Transverse colon (tissue), 4 donors: ENCODE data around the gene TCFL5. TPM values are rescaled to one million over a fixed set of nuclear protein-coding genes. Genes with fewer than 3 reads are reported as not detected.

Experiments
- DNase-seq: peaks from one replicate; pipeline ENCODE4 v3.0.0-alpha.2; 2019
- H3K27ac ChIP-seq, 4 donors: fragments of 200-600 bp; sonication (generic); 2 replicates each; pipeline ENCODE4 v1.5.1; 2016 to 2018; ENCODE audit warnings: inconsistent platforms in 4 of 4
- H3K27me3 ChIP-seq: fragments of 200-600 bp; sonication (generic); 2 replicates; pipeline ENCODE4 v1.5.1; 2017; ENCODE audit warnings: inconsistent platforms
- H3K36me3 ChIP-seq, 4 donors: fragments of 200-600 bp; sonication (generic); 2 replicates each; pipeline ENCODE4 v1.5.1; 2017 to 2019; ENCODE audit warnings: inconsistent platforms in 4 of 4
- H3K4me1 ChIP-seq, 4 donors: fragments of 200-600 bp; sonication (generic); 2 replicates each; pipeline ENCODE4 v1.5.1; 2017 to 2020; ENCODE audit warnings: inconsistent platforms in 4 of 4
- H3K4me3 ChIP-seq, 4 donors: fragments of 200-600 bp; sonication (generic); 1 replicate in 1 of 4; 2 replicates in 3 of 4; pipeline versions ENCODE4 v1.5.1 to v1.6.1; 2017 to 2019; ENCODE audit warnings: inconsistent platforms in 4 of 4
- H3K9me3 ChIP-seq, 2 donors: fragments of 200-600 bp; sonication (generic); 2 replicates each; pipeline ENCODE4 v1.5.1; 2017 to 2019; ENCODE audit warnings: inconsistent platforms in 2 of 2
- CTCF ChIP-seq, 5 experiments: fragments of 200-600 bp in 3 of 5; fragments of 450-650 bp in 2 of 5; sonication (generic) in 3 of 5; IDR thresholded peaks; 1 replicate in 2 of 5; 2 replicates in 3 of 5; pipeline ENCODE4 v1.5.1; 2016 to 2017; ENCODE audit warnings: antibody characterized with exemption in 5 of 5, inconsistent platforms in 3 of 5, mild to moderate bottlenecking in 2 of 5, moderate library complexity in 1 of 5
- EP300 ChIP-seq: sonication (generic); formaldehyde crosslinking; IDR thresholded peaks from one replicate; pipeline ENCODE4 v1.6.1; 2017; ENCODE audit warnings: antibody characterized with exemption, low read depth
- POLR2A ChIP-seq: fragments of 450-650 bp; IDR thresholded peaks from one replicate; pipeline ENCODE4 v1.6.1; 2016; ENCODE audit warnings: antibody characterized with exemption, mild to moderate bottlenecking, moderate library complexity
- POLR2AphosphoS5 ChIP-seq, 3 donors: sonication (generic); formaldehyde crosslinking; IDR thresholded peaks; one replicate each; pipeline ENCODE4 v1.6.1; 2016; ENCODE audit warnings: antibody characterized with exemption in 3 of 3
- WGBS, 2 donors: methylation state at CpG; one replicate each; pipeline ENCODE4 v1.1.5; 2018; ENCODE audit warnings: low coverage in 1 of 2; 5-methylcytosine and 5-hydroxymethylcytosine counted together
- in situ Hi-C, 4 donors: fragments of 200-750 bp; cut with MboI; loops; one replicate each; pipeline versions ENCODE4 v1.15.0 to v1.15.1; 2017; ENCODE audit warnings: low sequenced_read_pairs in 3 of 4, low pct_ligation_motif_present in 1 of 4, low pct_unique_long_range_greater_than_20kb in 1 of 4
- intact Hi-C: fragments of 100-400 bp; cut with DNase I; formaldehyde crosslinking; loops from one replicate; pipeline ENCODE4 v1.15.1; 2023; ENCODE audit warnings: low total_unique reads
- total RNA-seq, 4 donors: library from RNA; depleted of rRNA; stranded (reverse); fragments of >200 nt; gene quantifications; one replicate each; pipeline ENCODE4 v1.1.0, GENCODE V29; 2016

TCFL5 gene
- total RNA-seq, 4 donors from 2014 or later: 5.2 to 19.9 (median 5.9) TPM

DNA sequence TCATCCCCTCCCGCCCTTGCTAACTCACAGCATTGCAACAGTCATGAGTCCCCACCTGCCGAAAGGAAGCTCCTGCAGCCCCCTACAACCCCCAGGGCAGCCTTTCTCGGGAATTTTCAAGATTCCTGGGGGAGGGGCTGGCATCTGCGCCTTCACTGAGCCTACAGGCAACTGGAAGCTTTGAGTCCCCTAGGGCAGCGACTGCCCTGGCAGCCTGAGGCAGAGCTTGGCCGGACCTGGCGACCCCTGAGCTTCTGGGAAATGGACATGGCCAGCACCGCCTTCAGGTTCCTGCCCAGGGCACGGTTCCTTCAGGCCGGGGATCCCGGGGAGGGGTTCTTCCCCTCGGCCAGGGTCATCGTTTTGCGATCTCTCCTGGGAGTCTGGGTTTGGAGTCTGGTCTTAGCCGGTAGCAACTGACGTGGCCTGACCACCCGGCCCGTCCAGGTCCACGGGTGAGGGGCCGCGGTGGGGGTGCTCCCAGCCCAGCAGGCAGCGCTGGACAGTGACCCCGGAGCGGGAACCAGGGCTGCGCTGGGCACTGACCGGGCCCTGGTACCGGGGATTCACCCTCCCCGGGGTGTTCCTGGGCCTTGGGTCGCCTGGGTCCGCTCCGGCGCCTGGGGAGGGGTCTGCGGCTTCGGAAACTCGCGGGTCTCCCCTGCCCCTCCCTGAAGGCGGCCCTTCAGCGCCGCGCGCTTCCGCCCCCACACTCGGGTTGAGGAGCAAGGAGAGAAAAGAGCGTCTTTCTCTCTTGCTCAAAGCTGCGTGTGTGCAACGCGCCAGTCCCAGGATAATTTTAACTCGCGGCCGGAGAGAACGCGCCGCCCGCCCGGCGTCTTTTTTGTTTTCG lies 45.4 kb downstream of the TCFL5 start:
- Histone ChIP-seq H3K27ac (peak overlapping the region in 1 of 4 donors; percentile 10), H3K9me3 (no peaks in the 10 kb centered on the region), H3K36me3 (peaks cover 0 to 17% (median 7%) of the 10 kb centered on the region in 4 donors), H3K4me1 (peaks cover 16 to 39% (median 30%) of the 10 kb centered on the region in 4 donors), H3K27me3 (peaks cover 66% of the 10 kb centered on the region), H3K4me3 (peak overlapping the region in 3 of 4 donors; percentile 4 to 35 (median 8))
- 8% methylated on average over 31 of the region's 57 CpGs; no CpG with 5 or more reads in 1 of the 2 donors for WGBS, 2 donors
- no peak for DNase-seq
- in situ Hi-C loops (no loop called here), intact Hi-C loops (no loop called here)
- TF ChIP-seq EP300: no peak
- TF ChIP-seq POLR2A: no peak
- no peak for TF ChIP-seq CTCF (IDR thresholded peaks at IDR 0.05)
- TF ChIP-seq POLR2AphosphoS5 (IDR thresholded peaks at IDR 0.05): no peak

GRCh38 chr20:62815066-62815991 lies 46.3 kb downstream of the TCFL5 start:
- no peak for DNase-seq
- Histone ChIP-seq H3K27me3 (peaks cover 63% of the 10 kb centered on the region), H3K27ac (no peak overlapping the region), H3K36me3 (peaks cover 0 to 25% (median 10%) of the 10 kb centered on the region in 4 donors), H3K4me1 (peaks cover 16 to 39% (median 30%) of the 10 kb centered on the region in 4 donors), H3K9me3 (no peaks in the 10 kb centered on the region), H3K4me3 (no peak overlapping the region)
- in situ Hi-C loops: no loop called here
- WGBS, 2 donors: 31% methylated on average over 24 of the region's 24 CpGs; no CpG with 5 or more reads in 1 of the 2 donors
- intact Hi-C loops: no loop called here
- TF ChIP-seq POLR2AphosphoS5 (IDR thresholded peaks at IDR 0.05): no peak
- no peak for TF ChIP-seq EP300
- no peak for TF ChIP-seq POLR2A
- TF ChIP-seq CTCF (IDR thresholded peaks at IDR 0.05): no peak

GRCh38 chr20:62814709-62815065 lies 46.9 kb downstream of the TCFL5 start:
- 42% methylated on average over 6 of the region's 12 CpGs; no CpG with 5 or more reads in 1 of the 2 donors for WGBS, 2 donors
- H3K36me3 ChIP-seq: peaks cover 0 to 32% (median 13%) of the 10 kb centered on the region in 4 donors
- peaks cover 16 to 39% (median 30%) of the 10 kb centered on the region in 4 donors for H3K4me1 ChIP-seq
- in situ Hi-C loops (no loop called here), intact Hi-C loops (no loop called here)
- peaks cover 56% of the 10 kb centered on the region for H3K27me3 ChIP-seq
- H3K9me3 ChIP-seq: no peaks in the 10 kb centered on the region
- TF ChIP-seq EP300: no peak
- no peak overlapping the region for H3K4me3 ChIP-seq
- no peak for DNase-seq
- H3K27ac ChIP-seq: no peak overlapping the region

DNA sequence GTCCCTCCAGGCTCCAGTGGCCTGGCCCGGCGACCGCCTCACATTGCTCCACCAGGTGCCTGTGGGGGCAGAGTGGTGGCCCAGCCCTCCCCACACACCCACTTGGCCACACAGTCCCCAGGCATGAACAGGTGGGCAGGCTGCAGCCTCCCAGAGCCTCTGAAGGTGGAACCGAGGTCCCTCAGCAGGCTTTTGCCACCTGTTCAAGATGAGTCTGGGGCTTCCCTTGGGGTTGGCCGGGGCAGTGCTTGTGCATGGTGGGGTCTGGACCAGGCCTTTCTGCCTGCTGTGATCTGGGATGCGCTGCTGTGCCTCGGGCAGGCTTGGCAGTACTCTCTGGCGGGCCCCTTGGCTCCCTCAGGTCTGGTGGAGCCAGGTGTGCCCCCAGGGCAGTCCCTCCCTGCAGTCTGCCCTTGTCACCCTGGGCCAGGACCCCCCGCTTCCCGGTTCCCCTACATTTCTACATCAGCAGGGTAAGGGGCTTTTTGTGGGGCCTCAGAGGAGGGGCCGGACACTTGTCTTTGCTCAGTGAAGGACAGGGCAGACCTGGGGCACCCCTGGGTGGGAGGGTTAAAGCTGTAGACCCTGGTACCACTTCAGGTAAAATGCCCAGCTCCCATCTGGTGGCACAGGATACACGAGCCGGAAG lies 47.4 kb downstream of the TCFL5 start:
- H3K27me3 ChIP-seq: peaks cover 51% of the 10 kb centered on the region

More for the DNA sequence above, 47.4 kb downstream of the TCFL5 start:
- 65% methylated on average over 10 of the region's 13 CpGs; no CpG with 5 or more reads in 1 of the 2 donors for WGBS, 2 donors
- TF ChIP-seq POLR2A: no peak
- TF ChIP-seq POLR2AphosphoS5 (IDR thresholded peaks at IDR 0.05): no peak
- TF ChIP-seq EP300: no peak
- TF ChIP-seq CTCF (IDR thresholded peaks at IDR 0.05): no peak
- Histone ChIP-seq H3K27ac (no peak overlapping the region), H3K4me3 (no peak overlapping the region), H3K36me3 (peaks cover 0 to 37% (median 16%) of the 10 kb centered on the region in 4 donors), H3K9me3 (no peaks in the 10 kb centered on the region), H3K4me1 (peaks cover 15 to 38% (median 28%) of the 10 kb centered on the region in 4 donors)
- intact Hi-C loops (no loop called here), in situ Hi-C loops (no loop called here)
- DNase-seq: no peak
